Smooth muscle cell of the brain vasculature (primary cell): Measurements from ENCODE around the gene TMEM190.
A peak's percentile ranks its signal among the peaks of the same experiment; 100 is the strongest.

Source experiments
- DNase-seq: peaks from one replicate; pipeline ENCODE4 v3.0.0-alpha.2; 2012; ENCODE audit warnings: low read depth, low spot score

The TMEM190 gene

DNA sequence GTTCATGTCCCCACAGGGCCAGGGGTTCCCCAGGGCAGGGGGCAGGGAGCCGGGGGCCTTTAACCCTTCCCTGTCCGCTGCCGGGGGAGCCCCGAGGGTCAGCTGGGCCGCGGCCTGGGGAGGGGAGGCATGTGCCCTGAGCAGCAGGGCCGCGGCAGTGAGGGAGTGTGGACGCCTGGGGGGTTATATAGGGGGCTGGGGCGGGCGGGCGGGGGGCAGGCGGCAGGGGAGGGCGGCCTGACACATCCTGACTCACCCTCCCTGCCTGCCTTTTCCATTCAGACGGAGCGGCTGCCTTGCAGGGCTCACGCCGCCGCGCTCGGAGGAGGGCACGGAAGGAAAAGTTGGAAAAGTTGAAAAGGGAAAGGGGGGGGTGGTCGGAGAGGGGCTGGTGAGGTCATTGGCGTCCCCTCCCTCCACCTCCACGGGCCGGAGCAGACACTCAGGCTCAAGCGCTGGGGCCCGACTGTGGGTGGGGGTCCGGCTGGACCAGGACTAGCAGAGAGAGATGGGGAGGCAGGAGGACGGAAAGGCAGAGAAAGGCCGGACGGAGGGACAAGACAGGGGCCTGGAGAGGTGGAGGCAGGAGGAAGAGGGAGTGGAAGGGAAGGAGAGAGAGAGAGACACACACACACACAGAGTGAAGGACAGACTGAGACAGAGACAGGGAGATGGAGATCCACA lies 6.2 kb upstream of the TMEM190 start, which contains the start of gene IL11:
Gene IL11 (minus strand): TSS at position 159 of the 684 bp plus-strand sequence. CDS start 153 bp downstream, at position 6.
- no peak for DNase-seq

DNA sequence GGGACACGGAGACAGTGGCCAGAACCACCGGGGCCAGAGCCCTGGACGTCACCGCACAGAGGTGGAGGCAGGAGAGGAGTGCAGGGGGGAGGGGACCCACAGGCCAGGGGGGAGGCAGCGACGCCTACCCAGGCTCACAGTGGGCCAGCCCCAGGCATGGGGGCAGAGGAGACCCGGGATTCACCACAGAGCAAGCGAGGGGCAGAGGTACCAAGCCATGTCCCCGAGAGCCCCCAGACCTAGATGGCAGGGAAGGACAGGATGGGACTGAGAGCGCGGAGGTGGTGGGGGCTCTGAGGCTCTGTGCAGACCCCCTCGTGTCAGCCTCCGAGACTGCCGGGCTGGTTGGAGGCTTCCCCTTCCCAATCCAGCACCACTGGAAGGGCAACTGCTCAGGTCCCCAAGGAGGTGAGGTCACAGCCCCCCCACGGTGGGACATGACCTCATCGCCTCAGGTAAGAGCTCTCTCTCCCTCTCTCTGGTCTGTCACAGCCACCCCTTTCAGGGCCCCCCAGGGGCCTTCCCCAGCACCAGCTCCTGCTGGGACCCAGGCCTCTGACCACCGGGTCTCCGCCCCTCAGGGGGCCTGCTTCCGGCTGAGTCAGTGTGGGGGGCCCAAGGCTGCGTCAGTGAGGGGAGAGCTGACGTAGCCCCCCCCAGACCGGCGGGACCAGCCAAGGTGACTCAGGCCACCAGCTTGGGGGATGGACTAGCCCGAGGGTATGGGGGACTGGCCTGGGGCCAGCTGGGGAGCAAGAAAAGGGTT lies 4.1 kb upstream of the TMEM190 start:
- no peak for DNase-seq

DNA sequence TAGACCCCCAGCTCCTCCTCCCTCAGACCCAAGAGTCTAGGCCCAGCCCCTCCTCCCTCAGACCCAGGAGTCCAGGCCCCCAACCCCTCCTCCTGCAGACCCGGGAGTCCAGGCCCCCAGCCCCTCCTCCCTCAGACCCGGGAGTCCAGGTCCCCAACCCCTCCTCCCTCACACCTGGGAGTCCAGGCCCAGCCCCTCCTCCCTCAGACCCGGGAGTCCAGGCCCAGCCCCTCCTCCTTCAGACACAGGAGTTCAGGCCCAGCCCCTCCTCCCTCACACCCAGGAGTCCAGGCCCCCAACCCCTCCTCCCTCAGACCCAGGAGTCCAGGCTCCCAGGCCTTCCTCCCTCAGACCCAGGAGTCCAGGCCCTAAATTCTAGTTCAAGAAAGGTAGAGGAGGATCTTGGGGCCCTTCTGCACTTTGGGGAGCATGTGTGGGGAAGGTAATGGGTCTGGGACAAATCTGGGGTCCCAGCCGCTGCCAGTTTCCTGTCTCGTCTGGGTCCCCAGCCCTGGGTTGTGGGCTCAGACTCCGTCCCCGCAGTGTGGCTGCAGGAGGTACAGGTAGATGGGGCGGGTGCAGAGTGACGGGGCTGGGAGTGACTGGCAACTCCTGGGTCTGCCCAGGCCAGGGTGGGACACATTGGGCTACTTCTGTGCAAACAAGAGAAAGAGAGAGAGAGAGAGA lies 3.2 kb upstream of the TMEM190 start:
- no peak for DNase-seq

DNA sequence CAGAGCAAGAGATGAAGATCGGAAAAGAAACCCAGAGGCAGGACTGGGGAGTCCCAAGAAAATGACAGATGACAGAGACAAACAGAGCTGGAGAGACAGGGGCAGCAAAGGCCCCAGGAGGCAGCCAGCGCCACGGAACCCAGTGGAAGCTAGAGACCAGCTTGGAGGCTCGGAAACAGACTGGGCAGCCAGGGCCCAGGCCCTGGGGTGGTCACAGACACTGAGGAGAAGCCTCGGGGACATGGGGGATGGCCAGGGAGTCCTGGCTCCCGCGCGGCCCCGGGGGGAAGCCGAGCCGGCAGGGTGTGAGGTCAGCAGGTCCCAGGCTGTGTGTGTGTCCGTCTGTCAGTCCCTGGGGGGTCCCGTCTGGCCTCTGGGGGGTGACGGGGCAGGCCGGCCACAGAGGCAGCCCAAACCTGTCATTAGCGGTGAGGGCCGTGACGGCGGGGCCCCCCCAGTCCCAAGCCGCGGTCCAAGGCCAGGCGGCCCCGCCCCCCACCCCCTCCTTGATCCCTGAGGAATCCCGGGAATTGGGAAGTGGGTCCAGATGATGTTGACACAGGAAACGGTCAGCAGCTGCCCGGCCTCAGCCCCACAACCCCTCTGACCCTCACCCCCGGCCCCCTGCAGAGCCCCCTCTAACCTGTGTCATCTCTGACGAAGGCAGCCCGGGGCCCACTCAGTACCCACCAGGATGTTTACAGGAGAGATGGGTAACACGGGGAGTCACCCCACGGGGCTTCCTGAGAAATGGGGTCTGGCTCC lies 2.5 kb upstream of the TMEM190 start:
- no peak for DNase-seq

DNA sequence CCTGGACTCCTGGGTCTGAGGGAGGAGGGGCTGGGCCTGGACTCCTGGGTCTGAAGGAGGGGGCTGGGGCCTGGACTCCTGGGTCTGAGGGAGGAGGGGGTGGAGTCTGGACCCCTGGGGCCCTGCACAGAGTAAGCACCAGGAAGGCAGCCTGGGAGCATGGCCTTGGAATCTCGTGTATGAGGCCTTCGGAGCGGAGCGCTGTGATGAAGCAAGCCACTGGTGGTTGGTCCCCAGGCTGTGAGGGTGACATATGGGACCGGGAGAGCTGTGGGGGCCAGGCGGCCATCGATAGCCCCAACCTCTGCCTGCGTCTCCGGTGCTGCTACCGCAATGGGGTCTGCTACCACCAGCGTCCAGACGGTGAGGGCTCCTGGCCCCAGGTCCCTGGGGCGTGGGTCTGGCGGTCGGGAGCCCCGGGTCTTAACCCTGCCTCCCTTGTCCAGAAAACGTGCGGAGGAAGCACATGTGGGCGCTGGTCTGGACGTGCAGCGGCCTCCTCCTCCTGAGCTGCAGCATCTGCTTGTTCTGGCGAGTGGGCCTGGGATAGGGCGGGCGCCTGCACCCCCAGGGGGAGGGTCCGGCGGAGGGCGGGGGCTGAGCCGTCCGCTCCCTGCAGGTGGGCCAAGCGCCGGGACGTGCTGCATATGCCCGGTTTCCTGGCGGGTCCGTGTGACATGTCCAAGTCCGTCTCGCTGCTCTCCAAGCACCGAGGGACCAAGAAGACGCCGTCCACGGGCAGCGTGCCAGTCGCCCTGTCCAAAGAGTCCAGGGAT lies 918 bp downstream of the TMEM190 start:
- DNase-seq = no peak

DNA sequence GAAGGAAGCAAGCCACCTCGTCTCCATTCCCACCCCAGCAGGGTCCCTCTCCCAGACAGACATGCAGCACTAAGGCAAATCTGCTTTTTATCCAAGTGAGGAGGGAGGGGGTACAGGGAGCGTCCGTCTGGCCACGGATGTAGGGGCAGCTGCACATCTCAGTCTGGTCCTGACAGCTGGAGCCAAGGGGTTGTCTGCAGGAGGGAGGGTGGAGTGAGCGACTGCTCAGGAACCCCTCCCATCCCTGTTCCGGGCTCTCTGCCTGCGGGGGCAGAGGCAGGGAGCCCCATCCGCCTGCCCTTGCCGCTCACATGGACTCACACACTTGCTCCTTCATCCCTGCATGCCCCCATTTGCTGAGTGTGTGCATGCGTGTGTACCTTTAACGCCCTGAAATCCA lies 2.5 kb downstream of the TMEM190 start:
- DNase-seq = no peak

DNA sequence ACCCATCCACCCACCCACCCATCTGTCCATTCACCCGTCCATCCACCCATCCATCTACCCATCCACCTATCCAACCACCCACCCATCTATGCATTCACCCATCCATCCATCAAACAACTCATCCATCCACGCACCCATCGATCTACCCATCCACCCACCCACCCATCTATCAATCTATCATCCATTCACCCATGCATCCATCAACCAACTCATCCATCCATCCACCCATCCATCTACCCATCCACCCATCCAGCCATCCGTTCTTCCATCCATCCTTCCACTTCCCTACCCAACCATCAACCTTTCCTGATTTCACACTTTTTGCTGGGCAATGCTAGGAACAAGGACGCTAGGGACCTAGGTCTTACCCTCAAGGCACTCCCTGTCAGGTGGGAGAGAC lies 5.4 kb downstream of the TMEM190 start:
- no peak for DNase-seq

- DNase-seq = no peak
These were observed 6.0 kb downstream of the TMEM190 start for GRCh38 chr19:55382522-55383054.

- DNase-seq = no peak
These were observed 6.9 kb downstream of the TMEM190 start for GRCh38 chr19:55383279-55384130.

GRCh38 chr19:55384131-55384919 lies 7.7 kb downstream of the TMEM190 start, which contains the start of gene TMEM238:
Gene TMEM238, minus strand, starts transcription at chr19:55384292. Its CDS starts 33 bp downstream, at chr19:55384259.
- no peak for DNase-seq

- DNase-seq = peak; percentile 87
These were observed 8.5 kb downstream of the TMEM190 start for GRCh38 chr19:55384920-55385723.

DNA sequence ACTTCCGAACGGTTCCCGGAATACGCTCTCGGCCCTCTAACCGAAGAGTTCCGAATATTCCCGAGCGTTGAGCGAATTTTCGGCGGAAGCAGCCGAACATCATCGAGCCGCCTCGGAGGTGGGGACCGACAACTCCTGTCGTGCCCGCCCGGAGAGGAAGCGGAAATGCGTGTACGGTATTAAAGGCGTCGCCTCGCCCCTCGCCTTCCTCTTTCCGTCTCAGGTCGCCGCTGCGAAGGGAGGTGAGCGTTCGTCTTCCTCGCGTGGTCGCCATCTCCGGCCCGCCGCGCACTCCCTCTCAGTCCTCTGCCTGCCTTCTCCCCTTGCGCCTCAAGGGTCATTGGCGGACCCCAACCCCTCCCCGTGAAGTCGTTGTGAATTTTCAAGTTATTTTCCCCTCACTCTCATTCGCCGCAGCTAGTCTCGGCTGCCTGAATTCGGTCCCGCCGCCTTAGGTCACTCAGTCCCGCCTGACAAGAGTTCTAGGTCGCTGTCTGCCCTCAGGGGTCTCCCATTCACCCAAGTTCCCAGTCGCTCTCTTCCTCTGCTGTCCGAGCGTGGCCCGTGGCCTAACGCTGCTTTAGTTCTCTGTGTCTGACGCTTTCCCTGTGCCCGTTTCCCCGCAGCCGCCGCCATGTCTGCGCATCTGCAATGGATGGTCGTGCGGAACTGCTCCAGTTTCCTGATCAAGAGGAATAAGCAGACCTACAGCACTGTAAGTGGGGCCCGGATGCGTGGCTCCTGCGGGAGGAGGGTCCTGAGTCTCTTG lies 9.3 kb downstream of the TMEM190 start, which contains the start of gene RPL28:
Gene RPL28 (plus strand): TSS at position 209 of the 769 bp plus-strand sequence. CDS start 426 bp downstream, at position 635.
- DNase-seq = peak; percentile 93

DNA sequence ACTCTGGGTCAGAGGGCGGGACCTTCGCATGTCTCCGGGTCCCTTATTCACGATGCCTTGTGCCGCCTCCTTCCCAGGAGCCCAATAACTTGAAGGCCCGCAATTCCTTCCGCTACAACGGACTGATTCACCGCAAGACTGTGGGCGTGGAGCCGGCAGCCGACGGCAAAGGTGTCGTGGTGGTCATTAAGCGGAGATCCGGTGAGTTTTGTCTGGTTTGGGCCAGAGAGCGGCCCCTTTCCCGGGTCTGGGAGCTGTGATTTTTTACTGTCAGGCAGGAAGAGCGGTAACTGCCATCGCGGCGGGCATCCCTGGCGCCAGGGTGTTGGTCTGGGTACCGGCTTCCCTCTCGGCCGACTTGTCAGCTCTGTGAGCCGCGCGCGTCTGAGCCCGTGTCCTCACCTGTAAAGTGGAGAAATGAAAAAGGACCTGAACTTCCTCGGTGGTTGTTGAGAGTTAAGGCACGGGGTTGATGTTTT lies 9.9 kb downstream of the TMEM190 start:
- no peak for DNase-seq

DNA sequence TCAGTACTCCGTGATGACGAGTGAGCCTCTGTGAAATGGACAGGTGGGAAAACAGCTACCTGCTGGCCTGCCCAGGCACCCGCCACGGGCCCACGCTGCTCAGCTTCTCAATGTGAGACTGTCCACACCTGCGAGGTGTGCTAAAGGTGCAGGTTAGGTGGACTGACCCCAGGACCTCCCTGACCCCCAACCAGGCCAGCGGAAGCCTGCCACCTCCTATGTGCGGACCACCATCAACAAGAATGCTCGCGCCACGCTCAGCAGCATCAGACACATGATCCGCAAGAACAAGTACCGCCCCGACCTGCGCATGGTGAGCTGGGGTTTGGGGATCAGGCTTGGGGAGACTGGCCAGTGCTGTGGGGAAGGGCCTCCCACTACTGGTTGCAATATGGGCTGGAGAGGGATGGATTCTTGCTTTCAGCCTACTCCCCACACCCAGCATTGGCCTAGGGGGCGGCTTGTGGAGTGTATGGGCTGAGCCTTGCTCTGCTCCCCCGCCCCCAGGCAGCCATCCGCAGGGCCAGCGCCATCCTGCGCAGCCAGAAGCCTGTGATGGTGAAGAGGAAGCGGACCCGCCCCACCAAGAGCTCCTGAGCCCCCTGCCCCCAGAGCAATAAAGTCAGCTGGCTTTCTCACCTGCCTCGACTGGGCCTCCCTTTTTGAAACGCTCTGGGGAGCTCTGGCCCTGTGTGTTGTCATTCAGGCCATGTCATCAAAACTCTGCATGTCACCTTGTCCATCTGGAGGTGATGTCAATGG lies 11.3 kb downstream of the TMEM190 start:
- DNase-seq = no peak

DNA sequence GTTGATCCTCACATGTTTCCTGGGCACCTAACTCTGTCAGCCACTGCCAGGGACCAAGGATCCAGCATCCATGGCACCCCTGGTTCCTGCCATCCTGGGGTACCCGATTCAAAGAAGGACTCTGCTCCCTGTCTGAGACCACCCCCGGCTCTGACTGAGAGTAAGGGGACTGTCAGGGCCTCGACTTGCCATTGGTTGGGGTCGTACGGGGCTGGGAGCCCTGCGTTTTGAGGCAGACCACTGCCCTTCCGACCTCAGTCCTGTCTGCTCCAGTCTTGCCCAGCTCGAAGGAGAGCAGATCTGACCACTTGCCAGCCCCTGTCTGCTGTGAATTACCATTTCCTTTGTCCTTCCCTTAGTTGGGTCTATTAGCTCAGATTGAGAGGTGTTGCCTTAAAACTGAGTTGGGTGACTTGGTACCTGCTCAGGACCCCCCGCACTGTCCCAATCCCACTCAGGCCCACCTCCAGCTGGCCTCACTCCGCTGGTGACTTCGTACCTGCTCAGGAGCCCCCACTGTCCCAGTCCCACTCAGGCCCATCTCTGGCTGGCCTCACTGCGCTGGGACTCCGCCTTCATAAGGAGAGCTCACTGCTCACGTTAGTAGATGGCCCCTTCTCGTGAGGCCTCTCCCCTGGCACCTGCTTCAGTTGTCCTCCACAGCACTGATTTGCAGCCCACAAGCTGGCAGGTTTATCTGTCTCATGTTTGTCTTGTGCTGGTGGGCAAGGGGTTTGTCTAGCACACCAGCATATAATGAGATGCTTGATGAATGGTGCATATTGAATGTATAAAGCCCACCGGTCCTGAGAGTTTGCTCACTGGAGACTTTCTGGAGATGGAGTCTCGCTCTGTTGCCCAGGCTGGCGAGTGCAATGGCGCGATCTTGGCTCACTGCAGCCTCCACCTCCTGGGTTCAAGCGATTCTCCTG lies 13.0 kb downstream of the TMEM190 start:
- no peak for DNase-seq
